LNCAP (cell line): Measurements from ENCODE around the gene KRTAP20-1.

ENCODE experiments used
- TF ChIP-seq, protein P1 (sequence below): fragments of 450-650 bp; IDR thresholded peaks from 2 replicates; pipeline ENCODE4 v1.5.1; 2017; ENCODE audit warnings: mild to moderate bottlenecking

The KRTAP20-1 gene

DNA sequence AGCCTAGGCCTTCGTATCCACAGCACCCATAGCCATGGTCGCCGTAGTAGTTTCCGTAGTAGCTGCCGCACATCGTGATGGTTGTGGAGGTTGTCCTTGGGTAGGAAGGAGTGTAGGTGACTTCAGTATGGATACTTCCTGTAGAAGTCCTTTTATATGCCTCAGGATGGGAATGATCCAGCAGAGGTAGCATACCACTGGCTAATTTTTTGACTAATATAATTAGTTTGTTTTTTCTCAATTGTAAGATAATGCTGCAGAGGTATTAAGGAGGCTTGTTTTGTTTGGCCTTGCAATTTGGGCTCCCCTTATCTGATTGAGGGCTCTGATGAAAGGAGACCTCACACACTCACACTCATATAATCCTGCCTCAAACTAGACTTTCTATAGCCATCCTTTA lies 17.4 kb upstream of the KRTAP20-1 start, which contains the start of gene KRTAP6-2:
Gene KRTAP6-2, minus strand, starts transcription at position 101 of the 400 bp plus-strand sequence. Its CDS starts 28 bp downstream, at position 73.
- TF ChIP-seq, protein P1, sequence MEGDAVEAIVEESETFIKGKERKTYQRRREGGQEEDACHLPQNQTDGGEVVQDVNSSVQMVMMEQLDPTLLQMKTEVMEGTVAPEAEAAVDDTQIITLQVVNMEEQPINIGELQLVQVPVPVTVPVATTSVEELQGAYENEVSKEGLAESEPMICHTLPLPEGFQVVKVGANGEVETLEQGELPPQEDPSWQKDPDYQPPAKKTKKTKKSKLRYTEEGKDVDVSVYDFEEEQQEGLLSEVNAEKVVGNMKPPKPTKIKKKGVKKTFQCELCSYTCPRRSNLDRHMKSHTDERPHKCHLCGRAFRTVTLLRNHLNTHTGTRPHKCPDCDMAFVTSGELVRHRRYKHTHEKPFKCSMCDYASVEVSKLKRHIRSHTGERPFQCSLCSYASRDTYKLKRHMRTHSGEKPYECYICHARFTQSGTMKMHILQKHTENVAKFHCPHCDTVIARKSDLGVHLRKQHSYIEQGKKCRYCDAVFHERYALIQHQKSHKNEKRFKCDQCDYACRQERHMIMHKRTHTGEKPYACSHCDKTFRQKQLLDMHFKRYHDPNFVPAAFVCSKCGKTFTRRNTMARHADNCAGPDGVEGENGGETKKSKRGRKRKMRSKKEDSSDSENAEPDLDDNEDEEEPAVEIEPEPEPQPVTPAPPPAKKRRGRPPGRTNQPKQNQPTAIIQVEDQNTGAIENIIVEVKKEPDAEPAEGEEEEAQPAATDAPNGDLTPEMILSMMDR = no peak

DNA sequence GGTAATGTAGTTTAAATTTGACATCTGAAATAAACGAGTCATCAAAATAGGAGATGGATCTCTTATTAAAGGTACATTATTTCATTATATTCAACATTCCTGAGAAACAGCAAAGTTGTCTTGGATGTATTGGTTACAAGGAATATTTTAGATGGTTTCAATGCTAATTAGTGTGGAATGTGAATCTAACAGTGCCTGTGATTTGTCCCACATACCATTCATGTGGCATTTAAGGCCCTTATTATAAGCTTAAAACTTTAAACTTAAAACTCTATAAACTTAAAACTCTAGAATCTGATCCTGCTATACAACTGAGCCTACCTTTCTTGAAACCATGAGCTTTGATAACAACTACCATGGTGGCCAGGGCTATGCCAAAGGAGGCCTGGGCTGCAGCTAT lies 15.4 kb upstream of the KRTAP20-1 start, which contains the start of gene KRTAP22-1:
Gene KRTAP22-1, plus strand, starts transcription at position 301 of the 400 bp plus-strand sequence.
- TF ChIP-seq, protein P1 = no peak

GRCh38 chr21:30605968-30606367 lies 10.3 kb upstream of the KRTAP20-1 start:
- TF ChIP-seq, protein P1 = no peak

DNA sequence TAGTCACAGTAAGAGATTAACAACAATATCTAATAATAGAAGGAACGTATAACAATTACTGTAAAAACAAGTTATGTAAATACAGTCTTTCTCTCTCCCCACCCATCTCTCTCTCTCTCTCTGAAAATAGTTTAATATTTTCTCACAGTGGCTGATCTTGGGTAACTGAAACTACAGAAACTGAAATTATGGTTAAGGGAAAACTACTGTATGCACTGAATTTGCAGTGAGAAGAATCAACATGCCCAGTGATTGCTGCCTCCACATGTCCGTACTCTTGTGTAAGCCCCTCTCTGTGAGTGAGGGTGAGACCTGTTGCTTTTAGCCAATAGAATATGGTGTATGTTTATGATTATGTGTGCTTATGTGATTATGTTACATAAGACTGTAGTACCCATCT lies 4.1 kb upstream of the KRTAP20-1 start:
- TF ChIP-seq, protein P1 = no peak

GRCh38 chr21:30613836-30614235 lies 2.4 kb upstream of the KRTAP20-1 start, which contains the start of gene KRTAP6-1:
KRTAP6-1 (minus strand) TSS chr21:30613930; CDS start chr21:30613904, 26 bp downstream.
- TF ChIP-seq, protein P1 = no peak

- TF ChIP-seq, protein P1 = no peak
Observed at GRCh38 chr21:30615199-30615598, 1.0 kb upstream of the KRTAP20-1 start.

GRCh38 chr21:30620080-30620479 lies 3.9 kb downstream of the KRTAP20-1 start:
- TF ChIP-seq, protein P1 = no peak

DNA sequence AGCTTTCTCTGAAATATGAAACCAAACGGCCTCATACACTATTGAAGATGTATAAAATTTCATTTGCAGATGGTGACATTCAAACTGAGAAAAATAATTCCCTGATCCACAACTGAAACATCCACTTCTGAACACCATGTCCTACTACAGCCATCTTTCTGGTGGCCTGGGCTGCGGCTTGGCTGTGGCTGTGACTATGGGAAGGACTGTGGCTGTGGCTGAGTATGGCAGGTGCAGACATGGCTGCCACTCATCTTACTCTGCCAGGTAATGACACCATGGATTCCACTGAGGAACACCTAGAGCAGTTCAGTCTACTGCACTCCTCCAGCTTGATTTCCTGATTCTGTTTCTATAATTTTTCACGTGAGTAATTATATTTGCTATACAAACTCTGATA lies 4.3 kb downstream of the KRTAP20-1 start, which contains the start of gene KRTAP20-4:
Gene KRTAP20-4, plus strand, starts transcription at position 106 of the 400 bp plus-strand sequence.
- TF ChIP-seq, protein P1 = no peak
